Liver (tissue), 9 donors: ENCODE results near the gene MYO7A. TPM values are rescaled to one million over a fixed set of nuclear protein-coding genes. Genes with fewer than 3 reads are reported as not detected.

ENCODE experiments used
- DNase-seq: peaks from one replicate; pipeline ENCODE4 v3.0.0-alpha.2; 2017; ENCODE audit warnings: low spot score
- H3K27ac ChIP-seq, 2 donors: one replicate each; pipeline ENCODE4 v1.7.0; 2013; ENCODE audit warnings: inconsistent platforms in 2 of 2, low read length in 2 of 2, control low read depth in 1 of 2, low read depth in 1 of 2, mild to moderate bottlenecking in 1 of 2
- H3K27me3 ChIP-seq, 4 donors: one replicate each; pipeline versions ENCODE4 v1.6.1 to v1.7.0; 2013; ENCODE audit warnings: low read length in 3 of 4, inconsistent platforms in 1 of 4, mild to moderate bottlenecking in 1 of 4, moderate library complexity in 1 of 4; ENCODE audit not compliant: control insufficient read depth in 4 of 4, insufficient read depth in 4 of 4
- H3K36me3 ChIP-seq, 4 donors: one replicate each; pipeline versions ENCODE4 v1.6.1 to v1.7.0; 2013; ENCODE audit warnings: low read length in 3 of 4, mild to moderate bottlenecking in 3 of 4, low read depth in 1 of 4, moderate library complexity in 1 of 4; ENCODE audit not compliant: control insufficient read depth in 4 of 4, insufficient read depth in 3 of 4
- H3K4me1 ChIP-seq, 4 donors: one replicate each; pipeline versions ENCODE4 v1.6.1 to v1.7.0; 2013; ENCODE audit warnings: low read length in 3 of 4, mild to moderate bottlenecking in 3 of 4, moderate library complexity in 1 of 4; ENCODE audit not compliant: control insufficient read depth in 4 of 4, insufficient read depth in 4 of 4
- H3K4me3 ChIP-seq, 3 donors: one replicate each; pipeline versions ENCODE4 v1.6.1 to v1.7.0; 2013; ENCODE audit warnings: low read length in 3 of 3, control low read depth in 1 of 3, low read depth in 1 of 3, mild to moderate bottlenecking in 1 of 3
- H3K9ac ChIP-seq, 2 donors: one replicate each; pipeline ENCODE4 v1.7.0; 2013; ENCODE audit warnings: low read length in 2 of 2, mild to moderate bottlenecking in 2 of 2, moderate library complexity in 2 of 2, control low read depth in 1 of 2, low read depth in 1 of 2
- H3K9me3 ChIP-seq, 4 donors: one replicate each; pipeline versions ENCODE4 v1.6.1 to v1.7.0; 2013; ENCODE audit warnings: low read length in 3 of 4; ENCODE audit not compliant: control insufficient read depth in 4 of 4
- CTCF ChIP-seq: fragments of 150-350 bp; IDR thresholded peaks from 2 replicates; pipeline ENCODE4 v1.5.1; 2017; ENCODE audit warnings: improper control_type of control experiment, low read depth, low read length; ENCODE audit not compliant: missing input control
- FOXA2 ChIP-seq: IDR thresholded peaks from 2 replicates; pipeline ENCODE4 v1.6.1; 2016; ENCODE audit warnings: antibody characterized with exemption
- HNF4G ChIP-seq: IDR thresholded peaks from 2 replicates; pipeline ENCODE4 v1.6.1; 2016; ENCODE audit warnings: antibody characterized with exemption
- JUND ChIP-seq, 2 donors: IDR thresholded peaks; 2 replicates each; pipeline ENCODE4 v1.6.1; 2016; ENCODE audit warnings: antibody characterized with exemption in 2 of 2
- NR2F2 ChIP-seq: IDR thresholded peaks from 2 replicates; pipeline ENCODE4 v1.6.1; 2016; ENCODE audit warnings: antibody characterized with exemption
- RAD21 ChIP-seq, 2 donors: IDR thresholded peaks; 2 replicates each; pipeline ENCODE4 v1.6.1; 2016; ENCODE audit warnings: antibody characterized with exemption in 2 of 2, mild to moderate bottlenecking in 2 of 2
- RXRA ChIP-seq, 2 donors: IDR thresholded peaks; 2 replicates each; pipeline ENCODE4 v1.6.1; 2017 to 2018; ENCODE audit warnings: antibody characterized with exemption in 2 of 2, mild to moderate bottlenecking in 1 of 2
- ZBTB33 ChIP-seq: IDR thresholded peaks from 2 replicates; pipeline ENCODE4 v1.6.1; 2016; ENCODE audit warnings: antibody characterized with exemption
- WGBS: extraction: QIAGEN DNeasy Blood & Tissue Kit; methylation state at CpG from one replicate; pipeline ENCODE4 v1.1.7; 2013; 5-methylcytosine and 5-hydroxymethylcytosine counted together
- polyA plus RNA-seq, 2 donors: library from polyadenylated mRNA; stranded (reverse) in 1 of 2; unstranded in 1 of 2; fragments of 200-250 nt in 1 of 2; fragments of >200 nt in 1 of 2; fragmentation: Nextera tagmentation in 1 of 2; extraction: Ambion mirVana in 1 of 2; gene quantifications; one replicate each; pipeline versions ENCODE4 v1.2.1 to v1.2.3, GENCODE V29; 2013 to 2015
- total RNA-seq, 2 donors: library from RNA; depleted of rRNA; stranded (reverse); fragments of >200 nt; gene quantifications; one replicate each; pipeline ENCODE4 v1.2.3, GENCODE V29; 2014
- donor health status: healthy.
- donor health status: healthy.
- donor health status: healthy.
- donor health status: healthy.
- donor health status: healthy.

The MYO7A gene
- total and polyA plus RNA-seq, 4 donors, result 7.3 to 33.6 (median 11.3) TPM

- Histone ChIP-seq H3K36me3 (peaks cover 10 to 80% (median 34%) of the 10 kb centered on the region in 4 donors), H3K27ac (no peak overlapping the region), H3K9ac (no peak overlapping the region), H3K27me3 (no peaks in the 10 kb centered on the region), H3K9me3 (no peaks in the 10 kb centered on the region), H3K4me3 (no peak overlapping the region), H3K4me1 (no peaks in the 10 kb centered on the region)
- no peak for DNase-seq
- TF ChIP-seq FOXA2 (no peak), HNF4G (no peak)
- 89% methylated on average over 10 of the region's 10 CpGs for WGBS
Observed at GRCh38 chr11:77121096-77121640, 6.9 kb upstream of the MYO7A start.

- Histone ChIP-seq H3K4me1 (peaks cover 0 to 8% (median 5%) of the 10 kb centered on the region in 4 donors), H3K27me3 (no peaks in the 10 kb centered on the region), H3K9ac (no peak overlapping the region), H3K27ac (no peak overlapping the region), H3K4me3 (no peak overlapping the region), H3K36me3 (peaks cover 9 to 71% (median 33%) of the 10 kb centered on the region in 4 donors), H3K9me3 (no peaks in the 10 kb centered on the region)
- 96% methylated on average over 8 of the region's 8 CpGs for WGBS
- no peak for DNase-seq
- TF ChIP-seq RAD21 (IDR thresholded peaks at IDR 0.05) (no peak), RXRA (IDR thresholded peaks at IDR 0.05) (no peak), NR2F2 (no peak), HNF4G (no peak)
Observed at GRCh38 chr11:77121876-77122575, 6.0 kb upstream of the MYO7A start.

GRCh38 chr11:77122576-77123212 lies 5.4 kb upstream of the MYO7A start:
- no peak overlapping the region for H3K27ac ChIP-seq
- H3K4me3 ChIP-seq, result no peak overlapping the region
- no peak overlapping the region for H3K9ac ChIP-seq
- peaks cover 7 to 65% (median 33%) of the 10 kb centered on the region in 4 donors for H3K36me3 ChIP-seq
- DNase-seq, result no peak
- H3K27me3 ChIP-seq, result no peaks in the 10 kb centered on the region
- H3K4me1 ChIP-seq, result peaks cover 0 to 14% (median 10%) of the 10 kb centered on the region in 4 donors
- no peaks in the 10 kb centered on the region for H3K9me3 ChIP-seq
- WGBS, result 95% methylated on average over 7 of the region's 7 CpGs
- TF ChIP-seq ZBTB33 (no peak), CTCF (no peak), JUND (IDR thresholded peaks at IDR 0.05) (no peak)
